Tibial artery (tissue), 4 donors: ENCODE measurements around the gene WFS1.
A peak's percentile ranks its signal among the peaks of the same experiment; 100 is the strongest.

Experiments
- DNase-seq, 2 donors: peaks; one replicate each; pipeline ENCODE4 v3.0.0-alpha.2; 2019
- H3K27ac ChIP-seq, 2 donors: fragments of 200-600 bp; sonication (generic) in 1 of 2; 1 replicate in 1 of 2; 2 replicates in 1 of 2; pipeline ENCODE4 v1.5.1; 2018 to 2019; ENCODE audit warnings: mild to moderate bottlenecking in 1 of 2
- H3K27me3 ChIP-seq, 2 donors: fragments of 200-600 bp; sonication (generic) in 1 of 2; one replicate each; pipeline versions ENCODE4 v1.5.1 to v1.6.0; 2016 to 2019
- H3K36me3 ChIP-seq, 3 donors: fragments of 200-600 bp; sonication (generic) in 2 of 3; one replicate each; pipeline ENCODE4 v1.5.1; 2016 to 2019; ENCODE audit warnings: mild to moderate bottlenecking in 2 of 3
- H3K4me1 ChIP-seq, 4 donors: fragments of 200-600 bp; sonication (generic) in 2 of 4; 1 replicate in 3 of 4; 2 replicates in 1 of 4; pipeline ENCODE4 v1.5.1; 2016 to 2019
- H3K4me3 ChIP-seq, 2 donors: fragments of 200-600 bp; sonication (generic) in 1 of 2; 1 replicate in 1 of 2; 2 replicates in 1 of 2; pipeline ENCODE4 v1.5.1; 2018 to 2019; ENCODE audit warnings: mild to moderate bottlenecking in 2 of 2
- H3K9me3 ChIP-seq, 3 donors: fragments of 200-600 bp; sonication (generic) in 1 of 3; one replicate each; pipeline ENCODE4 v1.5.1; 2016 to 2019
- intact Hi-C: fragments of 100-400 bp; cut with DNase I; formaldehyde crosslinking; loops from one replicate; pipeline ENCODE4 v1.15.0; 2023; ENCODE audit warnings: low total_unique reads
- TF ChIP-seq, protein P1 (sequence below), 2 experiments: fragments of 200-600 bp in 1 of 2; fragments of 450-650 bp in 1 of 2; IDR thresholded peaks; one replicate each; pipeline ENCODE4 v1.5.1; 2017 to 2019; ENCODE audit warnings: antibody characterized with exemption in 2 of 2, mild to moderate bottlenecking in 1 of 2, moderate library complexity in 1 of 2

The WFS1 gene

DNA sequence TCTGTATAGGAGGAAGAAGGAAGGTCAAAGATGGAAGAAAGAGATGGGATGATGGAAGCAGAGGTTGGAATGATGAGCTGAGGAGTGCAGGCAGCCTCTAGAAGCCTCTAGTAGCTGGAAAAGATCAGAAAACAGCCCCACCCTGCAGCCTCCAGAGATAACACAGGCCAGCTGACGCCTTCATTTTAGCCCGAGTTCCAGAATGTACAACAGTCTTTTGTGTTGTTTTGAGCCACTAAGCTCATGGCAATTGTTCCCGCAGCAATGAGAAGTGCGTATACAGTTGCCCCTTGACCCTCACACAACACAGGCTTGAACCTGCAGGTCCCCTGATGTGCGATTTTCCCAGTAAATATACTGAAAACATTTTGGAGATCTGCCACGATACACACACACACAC lies 72.0 kb downstream of the WFS1 start:
- intact Hi-C loops: no loop called here
- no peak for DNase-seq
- H3K27me3 ChIP-seq: peaks cover 0 to 67% of the 10 kb centered on the region in 2 donors
- no peak overlapping the region for H3K4me3 ChIP-seq
- H3K27ac ChIP-seq: no peak overlapping the region
- peaks cover 0 to 8% (median 0%) of the 10 kb centered on the region in 3 donors for H3K9me3 ChIP-seq
- H3K4me1 ChIP-seq: peaks cover 0 to 2% (median 0%) of the 10 kb centered on the region in 4 donors
- no peaks in the 10 kb centered on the region for H3K36me3 ChIP-seq
- TF ChIP-seq, protein P1, sequence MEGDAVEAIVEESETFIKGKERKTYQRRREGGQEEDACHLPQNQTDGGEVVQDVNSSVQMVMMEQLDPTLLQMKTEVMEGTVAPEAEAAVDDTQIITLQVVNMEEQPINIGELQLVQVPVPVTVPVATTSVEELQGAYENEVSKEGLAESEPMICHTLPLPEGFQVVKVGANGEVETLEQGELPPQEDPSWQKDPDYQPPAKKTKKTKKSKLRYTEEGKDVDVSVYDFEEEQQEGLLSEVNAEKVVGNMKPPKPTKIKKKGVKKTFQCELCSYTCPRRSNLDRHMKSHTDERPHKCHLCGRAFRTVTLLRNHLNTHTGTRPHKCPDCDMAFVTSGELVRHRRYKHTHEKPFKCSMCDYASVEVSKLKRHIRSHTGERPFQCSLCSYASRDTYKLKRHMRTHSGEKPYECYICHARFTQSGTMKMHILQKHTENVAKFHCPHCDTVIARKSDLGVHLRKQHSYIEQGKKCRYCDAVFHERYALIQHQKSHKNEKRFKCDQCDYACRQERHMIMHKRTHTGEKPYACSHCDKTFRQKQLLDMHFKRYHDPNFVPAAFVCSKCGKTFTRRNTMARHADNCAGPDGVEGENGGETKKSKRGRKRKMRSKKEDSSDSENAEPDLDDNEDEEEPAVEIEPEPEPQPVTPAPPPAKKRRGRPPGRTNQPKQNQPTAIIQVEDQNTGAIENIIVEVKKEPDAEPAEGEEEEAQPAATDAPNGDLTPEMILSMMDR (IDR thresholded peaks at IDR 0.05): no peak

DNA sequence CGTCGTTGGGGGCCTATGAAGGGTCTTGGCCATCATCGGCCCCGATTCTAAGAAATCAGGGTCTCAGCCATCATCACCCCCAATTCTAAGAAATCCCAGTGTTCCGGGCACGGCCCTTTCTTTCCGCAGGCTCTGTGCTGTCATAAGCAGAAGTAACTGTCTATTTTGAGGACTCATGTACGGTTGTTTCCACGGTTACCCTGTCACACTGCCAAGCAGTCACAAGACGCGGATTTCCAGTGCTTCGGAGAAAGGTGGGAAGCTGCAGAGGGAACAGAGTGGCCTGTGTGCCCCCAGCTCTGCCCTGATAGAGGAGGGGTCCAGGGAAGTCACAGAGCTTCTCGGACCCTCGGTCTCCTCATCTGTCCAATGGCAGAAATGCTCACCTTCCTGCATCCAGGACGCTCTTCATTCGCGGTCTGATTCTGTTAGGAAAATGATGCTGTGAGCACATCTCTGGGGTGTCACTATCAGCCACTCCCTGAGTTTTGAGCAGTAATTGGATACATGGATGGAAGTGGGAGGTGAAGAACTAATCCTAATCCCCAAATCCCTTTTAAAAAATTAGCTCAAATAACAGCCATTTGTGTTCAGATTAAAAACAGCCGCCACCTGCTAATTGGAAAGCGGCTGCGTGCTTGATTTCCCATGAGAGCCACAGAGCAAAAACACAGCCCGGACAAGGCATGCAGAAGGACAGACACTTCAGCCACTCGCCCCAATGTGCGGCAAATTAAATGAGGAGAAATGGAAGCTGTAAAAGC lies 73.1 kb downstream of the WFS1 start:
- Histone ChIP-seq H3K4me3 (no peak overlapping the region), H3K27me3 (peaks cover 0 to 72% of the 10 kb centered on the region in 2 donors), H3K9me3 (peaks cover 0 to 8% (median 0%) of the 10 kb centered on the region in 3 donors), H3K4me1 (peaks cover 0 to 2% (median 0%) of the 10 kb centered on the region in 4 donors), H3K27ac (no peak overlapping the region), H3K36me3 (no peaks in the 10 kb centered on the region)
- intact Hi-C loops: no loop called here
- peak; percentile 74 to 76 for DNase-seq
- TF ChIP-seq, protein P1 (IDR thresholded peaks at IDR 0.05): no peak

DNA sequence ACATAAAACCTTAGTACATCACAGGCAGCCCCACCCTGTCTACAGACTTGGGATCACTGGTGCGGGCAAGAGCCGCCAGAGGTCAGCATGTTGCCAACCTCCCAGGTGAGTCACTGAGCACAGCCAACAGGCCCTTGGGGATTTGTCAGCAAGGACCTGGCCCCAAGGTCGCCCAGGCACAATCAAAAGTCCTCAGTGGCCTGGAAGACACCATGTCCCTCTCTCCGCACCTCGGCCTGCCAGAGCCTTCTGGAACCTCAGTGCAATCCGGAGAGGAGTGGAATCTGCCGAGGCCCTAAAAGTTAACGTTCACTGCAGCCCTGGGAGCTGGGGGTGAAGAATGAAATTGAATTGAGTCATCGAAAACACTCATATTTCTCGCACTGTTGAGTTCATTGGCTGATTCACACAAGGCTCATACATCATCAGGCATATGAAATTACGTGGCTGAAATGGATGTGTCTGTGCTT lies 74.3 kb downstream of the WFS1 start:
- intact Hi-C loops: no loop called here

DNA sequence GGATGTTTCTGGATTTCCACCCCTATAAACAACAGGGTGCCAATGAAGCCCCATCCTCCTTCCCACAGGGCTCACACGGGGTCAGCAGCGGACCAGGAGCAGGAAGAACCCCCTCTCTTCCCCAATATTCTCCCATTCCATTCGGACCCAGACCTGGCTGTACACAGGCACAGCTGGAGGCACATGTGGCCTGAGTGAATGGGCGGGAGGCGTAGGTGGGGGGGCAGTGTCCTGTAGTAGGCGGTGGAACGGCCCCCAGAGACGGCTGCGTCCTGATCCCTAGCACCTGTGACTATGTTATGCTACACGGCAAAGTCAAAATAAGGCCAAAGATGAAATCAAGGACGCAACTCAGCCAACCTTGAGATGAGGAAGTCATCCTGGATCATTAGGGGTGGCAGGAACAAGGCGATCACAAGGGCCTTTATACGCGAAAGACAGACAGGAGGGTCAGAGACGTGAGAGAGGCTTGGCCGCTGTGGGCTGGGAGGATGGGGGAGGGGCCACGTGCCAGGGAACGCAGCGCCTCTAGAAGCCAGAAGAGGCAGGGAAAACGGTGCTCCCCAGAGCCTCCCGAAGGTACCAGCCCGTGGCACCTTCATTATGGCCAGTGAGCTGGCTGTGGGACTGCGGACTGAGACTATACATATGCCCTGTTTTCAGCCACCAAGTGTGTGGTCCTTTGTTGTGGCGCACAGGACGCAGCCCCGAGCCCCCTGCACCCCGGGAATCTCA lies 75.6 kb downstream of the WFS1 start:
- H3K4me3 ChIP-seq: no peak overlapping the region
- H3K27me3 ChIP-seq: peaks cover 0 to 61% of the 10 kb centered on the region in 2 donors
- intact Hi-C loops: no loop called here
- no peaks in the 10 kb centered on the region for H3K36me3 ChIP-seq
- H3K27ac ChIP-seq: no peak overlapping the region
- peaks cover 0 to 8% (median 0%) of the 10 kb centered on the region in 3 donors for H3K9me3 ChIP-seq
- DNase-seq: no peak
- TF ChIP-seq, protein P1 (IDR thresholded peaks at IDR 0.05): no peak
- peaks cover 0 to 2% (median 0%) of the 10 kb centered on the region in 4 donors for H3K4me1 ChIP-seq

More for the DNA sequence above, 74.3 kb downstream of the WFS1 start:
- Histone ChIP-seq H3K36me3 (no peaks in the 10 kb centered on the region), H3K27me3 (peaks cover 0 to 69% of the 10 kb centered on the region in 2 donors), H3K4me1 (peaks cover 0 to 2% (median 0%) of the 10 kb centered on the region in 4 donors), H3K27ac (no peak overlapping the region), H3K4me3 (no peak overlapping the region), H3K9me3 (peaks cover 0 to 8% (median 0%) of the 10 kb centered on the region in 3 donors)
- TF ChIP-seq, protein P1 (IDR thresholded peaks at IDR 0.05): no peak
- DNase-seq: no peak

DNA sequence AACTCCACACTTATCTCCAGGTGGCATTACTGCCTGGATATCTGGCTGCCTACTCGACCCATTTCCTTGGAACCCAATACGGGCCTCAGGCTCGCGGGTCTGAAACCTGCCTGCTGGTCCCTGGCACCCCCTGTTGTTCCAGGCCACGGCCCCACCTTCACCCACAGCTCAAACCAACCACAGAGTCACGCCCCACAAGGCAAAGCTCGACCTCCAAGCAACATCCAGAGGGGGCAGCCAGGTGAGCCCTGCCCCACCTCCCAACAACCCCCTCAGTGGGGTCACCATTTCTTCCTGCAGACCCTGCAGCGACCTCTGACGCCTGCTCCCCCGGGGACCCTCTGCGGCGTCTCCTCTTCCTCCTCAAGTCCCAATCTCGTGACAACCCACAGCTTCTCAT lies 76.2 kb downstream of the WFS1 start:
- H3K27me3 ChIP-seq: peaks cover 0 to 61% of the 10 kb centered on the region in 2 donors
- H3K4me3 ChIP-seq: no peak overlapping the region
- intact Hi-C loops: no loop called here
- no peak overlapping the region for H3K27ac ChIP-seq
- H3K36me3 ChIP-seq: no peaks in the 10 kb centered on the region
- DNase-seq: no peak
- TF ChIP-seq, protein P1 (IDR thresholded peaks at IDR 0.05): no peak
- peaks cover 0 to 8% (median 0%) of the 10 kb centered on the region in 3 donors for H3K9me3 ChIP-seq
- peaks cover 0 to 2% (median 0%) of the 10 kb centered on the region in 4 donors for H3K4me1 ChIP-seq
